AML-193 (cell line): ENCODE measurements around the gene POU2F3.

Source experiments
- DNase-seq, 2 experiments: peaks; one replicate each; lab custom pipeline; 2025; lab: John Stamatoyannopoulos, UW

POU2F3 gene

GRCh38 chr11:120226242-120226641, 13.7 kb upstream of the POU2F3 start:
- no peak for DNase-seq

DNA sequence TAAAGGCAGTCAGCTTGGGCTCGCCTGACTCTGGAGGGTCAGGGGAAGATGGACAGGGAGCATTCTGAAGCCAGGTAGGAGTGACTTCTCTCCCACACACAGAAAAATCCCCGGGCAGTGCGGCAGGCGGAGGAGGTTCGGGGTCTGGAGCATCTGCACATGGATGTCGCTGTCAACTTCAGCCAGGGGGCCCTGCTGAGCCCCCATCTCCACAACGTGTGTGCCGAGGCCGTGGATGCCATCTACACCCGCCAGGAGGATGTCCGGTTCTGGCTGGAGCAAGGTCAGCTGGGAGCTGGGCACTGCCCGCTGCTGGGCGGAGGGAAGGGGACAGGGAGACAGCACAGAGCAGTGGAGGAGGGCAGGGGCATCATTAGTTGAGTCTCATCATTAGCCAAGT, 13.2 kb upstream of the POU2F3 start:
- no peak for DNase-seq

DNA sequence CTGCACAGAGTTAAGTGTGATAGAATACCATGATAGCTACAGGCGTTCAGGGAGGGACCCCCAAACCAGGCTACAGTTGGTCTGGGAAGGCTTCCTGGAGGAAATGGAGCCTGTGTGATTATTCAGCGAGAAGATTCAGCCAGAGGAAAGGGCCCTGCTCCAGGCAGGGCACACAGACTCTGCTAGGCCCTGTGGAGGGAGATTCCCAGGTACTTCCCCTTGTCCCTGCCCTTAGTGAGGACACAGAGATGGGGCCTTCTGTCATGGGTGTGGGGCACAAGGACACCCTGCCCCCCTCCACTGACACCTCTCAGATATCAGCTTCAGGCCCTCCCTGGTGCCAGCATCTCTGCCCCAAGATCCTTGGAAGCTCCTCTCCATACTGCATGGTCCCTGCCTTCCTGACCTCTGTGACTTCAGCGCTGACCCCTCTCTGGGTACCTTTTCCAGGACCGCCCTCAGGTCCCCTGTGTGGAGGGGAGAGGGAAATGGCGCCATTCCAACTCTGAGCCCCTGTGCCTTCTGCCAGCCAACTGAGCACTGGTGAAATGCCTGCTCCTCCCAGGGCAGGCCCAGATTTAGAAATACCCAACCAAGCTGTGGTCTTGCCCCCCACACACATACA, 12.6 kb upstream of the POU2F3 start:
- no peak for DNase-seq

GRCh38 chr11:120228794-120229384, 11.1 kb upstream of the POU2F3 start:
- no peak for DNase-seq

GRCh38 chr11:120229451-120230424, 10.2 kb upstream of the POU2F3 start:
- peak; percentile 8 to 24 for DNase-seq

DNA sequence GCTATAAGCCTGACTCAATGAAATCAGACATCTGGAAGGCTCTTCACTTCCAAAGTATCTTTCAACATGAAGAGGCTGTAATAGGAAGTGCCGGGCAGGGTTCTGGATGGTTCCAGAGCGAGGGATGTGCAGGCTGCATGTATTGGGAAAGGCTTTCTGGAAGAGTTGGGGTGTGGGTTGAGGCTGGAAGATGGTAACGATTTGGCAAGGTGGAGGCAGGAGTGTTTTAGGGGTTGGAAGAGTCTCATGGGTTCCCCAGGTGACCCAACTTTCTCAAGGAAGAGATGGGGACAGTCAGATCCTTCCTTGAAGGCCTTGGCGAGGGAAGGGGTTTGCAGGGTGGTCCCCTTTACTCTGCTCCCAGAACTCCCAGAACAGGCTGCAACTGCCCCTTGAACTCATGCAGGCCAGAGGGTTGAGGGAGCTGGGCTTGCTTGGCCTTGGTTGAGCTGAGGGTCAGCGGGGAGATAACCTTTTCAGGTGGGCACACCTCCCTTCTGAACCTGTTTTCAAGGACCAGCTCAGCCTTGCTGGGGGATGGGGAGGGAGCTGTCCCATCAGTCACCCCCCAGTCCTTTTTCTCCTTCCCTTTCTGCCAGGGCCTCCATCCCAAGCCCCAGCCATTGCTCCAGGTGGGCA, 9.4 kb upstream of the POU2F3 start:
- no peak for DNase-seq

DNA sequence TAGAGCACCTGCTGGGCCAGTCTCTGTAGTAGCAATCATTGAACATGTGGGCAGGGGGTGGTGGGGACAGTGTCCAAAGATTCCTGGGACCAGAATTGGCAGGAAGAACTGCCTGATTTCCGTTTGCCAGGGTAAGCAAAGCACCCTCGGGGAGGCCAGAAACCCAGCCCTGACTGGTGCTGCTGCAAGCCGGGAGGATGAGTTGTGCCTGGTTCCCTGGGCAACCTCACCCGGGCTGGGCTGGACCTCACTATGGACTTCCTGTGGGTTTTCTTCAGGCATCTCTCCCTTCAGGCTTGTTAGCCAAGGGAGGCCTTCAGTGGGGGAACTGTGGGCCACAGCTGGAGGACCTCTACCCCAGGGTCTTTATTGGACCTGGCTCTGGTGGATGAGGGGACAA, 8.0 kb upstream of the POU2F3 start:
- DNase-seq = no peak

- no peak for DNase-seq
Measured at GRCh38 chr11:120233207-120233803, 6.6 kb upstream of the POU2F3 start.

DNA sequence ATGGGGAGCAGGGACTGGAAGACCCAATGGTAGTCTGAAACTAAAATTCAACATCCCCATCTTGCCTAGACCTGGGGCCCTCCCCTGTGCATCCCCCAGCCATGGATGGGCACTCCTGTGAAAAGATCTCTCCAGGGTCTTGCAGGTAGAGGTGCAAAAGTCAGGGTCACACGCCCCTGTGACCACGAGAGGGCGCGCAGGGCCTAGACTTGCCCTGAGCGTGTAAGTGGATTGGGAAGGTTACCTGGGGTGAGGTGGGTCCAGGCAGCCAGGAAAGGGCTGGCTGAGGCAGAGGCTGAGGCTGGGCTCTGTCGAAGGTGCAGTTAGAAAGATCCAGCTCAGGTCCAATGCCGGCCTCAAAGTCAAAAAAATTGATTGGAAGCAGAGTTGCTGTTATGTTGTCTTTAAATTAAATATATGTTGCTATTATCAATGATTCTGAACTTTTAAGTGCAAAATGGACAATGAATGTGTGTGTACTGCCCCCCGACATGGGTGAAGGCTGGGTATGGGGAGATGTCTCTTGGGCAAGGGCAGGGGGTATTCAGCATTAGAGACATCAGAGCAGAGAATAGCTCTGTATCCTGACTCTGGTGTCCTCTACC, 4.8 kb upstream of the POU2F3 start:
- no peak for DNase-seq

- DNase-seq = no peak
Measured at GRCh38 chr11:120236169-120237107, 3.5 kb upstream of the POU2F3 start.

DNA sequence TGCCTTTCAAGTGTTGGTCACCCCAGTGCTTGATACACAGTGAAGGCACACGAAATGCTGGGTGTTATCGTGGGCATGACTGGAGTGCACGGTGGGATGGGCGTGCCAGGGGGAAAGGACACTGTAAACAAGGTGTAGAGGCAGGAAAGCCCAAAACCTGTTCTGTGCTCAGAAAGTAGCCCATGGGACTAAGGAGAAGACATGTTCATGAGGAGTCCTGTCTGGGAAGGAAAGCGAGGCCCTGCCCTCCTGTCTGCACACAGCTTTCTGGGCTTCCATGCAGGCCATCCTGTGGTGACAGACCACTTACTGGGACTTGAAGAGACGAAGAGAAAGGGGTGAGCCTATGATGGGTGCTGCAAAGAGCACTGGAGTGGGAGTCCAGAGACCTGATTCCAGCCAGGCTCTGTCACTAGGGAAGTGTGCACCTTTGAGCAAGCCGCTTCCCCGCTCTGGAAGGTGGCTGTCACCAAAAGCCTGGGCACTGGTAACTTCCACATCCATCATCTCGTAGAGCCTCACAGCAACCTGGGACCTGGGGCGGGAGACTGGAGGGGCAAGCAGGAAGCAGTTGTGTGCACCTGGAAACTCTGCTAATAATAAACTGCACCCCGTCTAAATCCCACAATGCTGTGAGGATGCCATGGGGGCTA, 846 bp upstream of the POU2F3 start:
- DNase-seq = no peak

DNA sequence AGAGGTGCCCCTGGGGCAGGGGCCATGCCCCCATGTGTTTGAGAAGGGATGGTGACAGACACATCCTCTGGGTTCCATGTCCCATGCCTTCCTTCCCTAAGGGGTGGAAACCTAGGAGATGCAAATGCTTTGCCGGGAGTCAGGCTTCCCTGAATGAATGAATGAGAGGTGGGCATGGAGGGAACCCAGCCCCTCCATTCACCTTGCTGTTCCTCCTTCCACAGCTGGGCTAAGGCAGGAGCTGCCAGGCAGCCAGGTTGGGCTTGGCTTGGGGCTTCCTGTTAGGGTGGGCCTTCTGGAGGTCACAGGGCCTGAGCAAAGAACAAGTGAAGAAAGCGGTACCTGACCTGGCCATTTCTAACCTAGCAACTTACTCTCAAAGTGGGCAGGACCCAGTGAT, 926 bp downstream of the POU2F3 start:
- DNase-seq = no peak

DNA sequence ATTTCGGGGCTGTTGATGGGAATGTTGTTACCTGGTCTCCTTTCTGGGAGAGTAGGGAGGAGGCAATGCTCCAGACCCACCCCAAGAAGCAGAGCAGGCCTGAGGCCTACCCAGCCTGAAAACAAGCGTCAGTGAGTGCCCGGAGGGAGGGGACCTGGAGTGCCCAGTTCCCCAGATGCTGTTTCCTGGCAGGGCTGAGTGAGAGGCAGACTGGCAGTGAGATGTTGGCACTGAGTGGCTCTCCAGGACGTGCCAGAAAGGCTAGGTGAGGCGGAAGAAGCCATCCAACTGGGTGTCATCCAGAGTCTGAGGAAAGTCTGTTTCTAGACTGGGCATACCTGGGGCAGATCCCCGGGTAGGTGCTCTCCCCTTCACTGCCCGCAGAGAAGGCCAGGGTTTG, 1.3 kb downstream of the POU2F3 start:
- no peak for DNase-seq

GRCh38 chr11:120243221-120243620, 3.3 kb downstream of the POU2F3 start:
- no peak for DNase-seq

- DNase-seq = no peak
Measured at GRCh38 chr11:120244476-120245365, 4.8 kb downstream of the POU2F3 start.

DNA sequence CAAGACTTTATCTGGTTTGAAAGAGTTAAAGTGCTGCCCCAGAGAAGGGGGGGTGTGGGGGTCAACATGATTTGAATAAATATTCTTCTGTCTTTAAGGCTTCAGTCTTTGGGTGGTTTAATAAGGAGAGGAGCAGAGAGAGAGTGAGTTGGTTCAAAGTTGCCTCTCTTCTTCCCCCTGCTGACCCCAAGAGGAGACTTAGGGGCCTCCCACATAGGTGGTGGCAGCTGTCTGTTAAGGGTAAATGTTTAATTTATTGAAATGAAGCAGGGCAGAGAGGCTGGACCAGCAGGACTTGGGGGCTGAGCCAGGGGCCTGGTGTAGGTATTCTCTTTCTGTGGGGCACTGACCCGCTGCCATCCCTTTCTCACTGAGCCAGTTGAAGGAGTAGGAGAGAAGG, 5.5 kb downstream of the POU2F3 start:
- DNase-seq = no peak

- DNase-seq = no peak
Measured at GRCh38 chr11:120248551-120249278, 8.8 kb downstream of the POU2F3 start.
